Sigmoid colon (tissue), 7 donors: Measurements from ENCODE around the gene CAMK4. TPM values are rescaled to one million over a fixed set of nuclear protein-coding genes. Genes with fewer than 3 reads are reported as not detected.

Experiments used
- DNase-seq: peaks from one replicate; pipeline ENCODE4 v3.0.0-alpha.2; 2019
- H3K27ac ChIP-seq, 4 donors: fragments of 200-600 bp; sonication (generic); one replicate each; pipeline ENCODE4 v1.5.1; 2016 to 2019; ENCODE audit warnings: mild to moderate bottlenecking in 1 of 4
- H3K27me3 ChIP-seq, 3 donors: fragments of 200-600 bp; sonication (generic); one replicate each; pipeline ENCODE4 v1.5.1; 2019; ENCODE audit warnings: mild to moderate bottlenecking in 1 of 3
- H3K36me3 ChIP-seq, 4 donors: fragments of 200-600 bp; sonication (generic); one replicate each; pipeline ENCODE4 v1.5.1; 2016 to 2019
- H3K4me1 ChIP-seq, 4 donors: fragments of 200-600 bp; sonication (generic); one replicate each; pipeline ENCODE4 v1.5.1; 2017 to 2019
- H3K4me3 ChIP-seq, 4 donors: fragments of 200-600 bp; sonication (generic); one replicate each; pipeline ENCODE4 v1.5.1; 2017 to 2019; ENCODE audit warnings: mild to moderate bottlenecking in 2 of 4, moderate library complexity in 1 of 4
- H3K9me3 ChIP-seq, 4 donors: fragments of 200-600 bp in 3 of 4; sonication (generic) in 3 of 4; one replicate each; pipeline versions ENCODE4 v1.5.1 to v1.6.1; 2013 to 2019
- EP300 ChIP-seq, 4 donors: sonication (generic); formaldehyde crosslinking; IDR thresholded peaks; one replicate each; pipeline ENCODE4 v1.6.1; 2017; ENCODE audit warnings: antibody characterized with exemption in 4 of 4
- POLR2A ChIP-seq, 2 donors: fragments of 450-650 bp; IDR thresholded peaks; one replicate each; pipeline ENCODE4 v1.6.1; 2016; ENCODE audit warnings: antibody characterized with exemption in 2 of 2, mild to moderate bottlenecking in 2 of 2, moderate library complexity in 2 of 2
- POLR2AphosphoS5 ChIP-seq, 4 donors: sonication (generic); formaldehyde crosslinking; IDR thresholded peaks; one replicate each; pipeline ENCODE4 v1.6.1; 2017; ENCODE audit warnings: antibody characterized with exemption in 4 of 4
- WGBS, 2 donors: extraction: QIAGEN DNeasy Blood & Tissue Kit; methylation state at CpG; one replicate each; pipeline ENCODE4 v1.1.7; 2013; 5-methylcytosine and 5-hydroxymethylcytosine counted together
- intact Hi-C: fragments of 100-400 bp; cut with DNase I; formaldehyde crosslinking; loops from one replicate; pipeline ENCODE4 v1.15.1; 2023
- polyA plus RNA-seq, 3 donors: library from polyadenylated mRNA; stranded (reverse); fragments of 200-250 nt; gene quantifications; one replicate each; pipeline ENCODE4 v1.2.3, GENCODE V29; 2013
- total RNA-seq, 4 donors: library from RNA; depleted of rRNA; stranded (reverse); fragments of >200 nt; gene quantifications; one replicate each; pipeline ENCODE4 v1.1.0, GENCODE V29; 2016
- TF ChIP-seq, protein P1 (sequence below), 4 experiments: fragments of 450-650 bp in 3 of 4; fragments of 200-600 bp in 1 of 4; IDR thresholded peaks; one replicate each; pipeline ENCODE4 v1.5.1; 2016 to 2019; ENCODE audit warnings: antibody characterized with exemption in 4 of 4, mild to moderate bottlenecking in 3 of 4, moderate library complexity in 2 of 4
- donor health status: healthy with polysubstance abuse.
- donor health status: Bipolar disorder and iron deficiency.
- donor health status: healthy.

CAMK4 gene
- total and polyA plus RNA-seq, 7 donors = 0.23 to 4.0 (median 2.3) TPM

DNA sequence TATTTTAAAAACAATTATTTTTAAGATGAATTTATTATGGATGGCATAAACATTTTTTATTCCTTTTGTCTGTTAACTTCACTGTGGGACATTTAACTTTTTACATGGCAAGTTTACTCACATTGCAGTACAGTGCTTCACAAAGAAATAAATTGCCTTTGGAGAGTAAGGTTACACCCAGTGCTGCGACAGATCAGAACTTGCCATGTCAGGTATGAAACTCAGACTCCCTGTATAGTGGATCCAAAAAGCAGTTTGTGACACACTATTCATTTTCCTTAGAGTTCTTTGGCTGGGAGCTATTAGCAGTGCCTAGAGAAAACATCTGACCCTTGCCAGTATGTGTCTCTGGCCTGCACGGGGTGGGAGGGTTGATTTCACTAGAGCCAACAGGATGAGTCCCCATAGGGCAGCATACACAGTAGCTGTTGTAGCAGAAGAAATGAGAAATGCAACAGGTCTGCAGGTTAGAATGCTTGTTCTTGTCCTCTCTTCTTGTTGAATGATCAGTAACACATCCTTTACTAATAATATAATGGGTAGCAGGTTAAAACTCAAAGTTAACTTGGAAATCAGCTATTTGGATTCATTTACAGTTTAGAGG lies 245.2 kb downstream of the CAMK4 start:
- TF ChIP-seq POLR2A (IDR thresholded peaks at IDR 0.05) (no peak), POLR2AphosphoS5 (IDR thresholded peaks at IDR 0.05) (no peak), EP300 (IDR thresholded peaks at IDR 0.05) (no peak)
- TF ChIP-seq, protein P1, sequence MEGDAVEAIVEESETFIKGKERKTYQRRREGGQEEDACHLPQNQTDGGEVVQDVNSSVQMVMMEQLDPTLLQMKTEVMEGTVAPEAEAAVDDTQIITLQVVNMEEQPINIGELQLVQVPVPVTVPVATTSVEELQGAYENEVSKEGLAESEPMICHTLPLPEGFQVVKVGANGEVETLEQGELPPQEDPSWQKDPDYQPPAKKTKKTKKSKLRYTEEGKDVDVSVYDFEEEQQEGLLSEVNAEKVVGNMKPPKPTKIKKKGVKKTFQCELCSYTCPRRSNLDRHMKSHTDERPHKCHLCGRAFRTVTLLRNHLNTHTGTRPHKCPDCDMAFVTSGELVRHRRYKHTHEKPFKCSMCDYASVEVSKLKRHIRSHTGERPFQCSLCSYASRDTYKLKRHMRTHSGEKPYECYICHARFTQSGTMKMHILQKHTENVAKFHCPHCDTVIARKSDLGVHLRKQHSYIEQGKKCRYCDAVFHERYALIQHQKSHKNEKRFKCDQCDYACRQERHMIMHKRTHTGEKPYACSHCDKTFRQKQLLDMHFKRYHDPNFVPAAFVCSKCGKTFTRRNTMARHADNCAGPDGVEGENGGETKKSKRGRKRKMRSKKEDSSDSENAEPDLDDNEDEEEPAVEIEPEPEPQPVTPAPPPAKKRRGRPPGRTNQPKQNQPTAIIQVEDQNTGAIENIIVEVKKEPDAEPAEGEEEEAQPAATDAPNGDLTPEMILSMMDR (IDR thresholded peaks at IDR 0.05) = no peak
- no peaks in the 10 kb centered on the region for H3K9me3 ChIP-seq
- DNase-seq = no peak
- no peaks in the 10 kb centered on the region for H3K36me3 ChIP-seq
- H3K4me1 ChIP-seq = no peaks in the 10 kb centered on the region
- intact Hi-C loops = no loop called here
- H3K4me3 ChIP-seq = no peak overlapping the region
- WGBS, 2 donors = 77 to 90% methylated on average over 2 of the region's 2 CpGs
- no peaks in the 10 kb centered on the region for H3K27me3 ChIP-seq
- no peak overlapping the region for H3K27ac ChIP-seq

DNA sequence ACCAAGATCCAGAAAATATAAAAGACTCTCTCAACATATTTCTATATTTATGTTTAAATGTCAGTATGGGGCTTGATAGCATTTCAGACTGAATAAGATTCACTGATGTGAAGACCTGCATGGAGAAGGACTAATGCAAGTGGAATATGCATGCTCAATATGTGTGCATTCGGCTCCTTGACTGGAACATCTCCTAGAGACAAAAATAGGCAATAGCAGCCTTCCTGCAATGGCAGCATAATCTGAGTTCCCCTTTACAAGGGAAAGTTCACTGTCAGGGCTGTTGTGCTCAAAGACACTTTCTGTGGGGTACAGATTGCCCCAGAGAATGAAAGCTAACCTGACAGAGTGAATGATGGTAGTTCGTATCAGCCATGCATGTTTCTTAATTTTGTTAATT lies 245.7 kb downstream of the CAMK4 start:
- Histone ChIP-seq H3K4me1 (no peaks in the 10 kb centered on the region), H3K4me3 (no peak overlapping the region), H3K27me3 (no peaks in the 10 kb centered on the region), H3K9me3 (no peaks in the 10 kb centered on the region), H3K36me3 (no peaks in the 10 kb centered on the region), H3K27ac (no peak overlapping the region)
- intact Hi-C loops = no loop called here
- no peak for DNase-seq
- 61 to 86% methylated on average over 2 of the region's 2 CpGs for WGBS, 2 donors
- TF ChIP-seq POLR2AphosphoS5 (IDR thresholded peaks at IDR 0.05) (no peak), EP300 (IDR thresholded peaks at IDR 0.05) (no peak)

DNA sequence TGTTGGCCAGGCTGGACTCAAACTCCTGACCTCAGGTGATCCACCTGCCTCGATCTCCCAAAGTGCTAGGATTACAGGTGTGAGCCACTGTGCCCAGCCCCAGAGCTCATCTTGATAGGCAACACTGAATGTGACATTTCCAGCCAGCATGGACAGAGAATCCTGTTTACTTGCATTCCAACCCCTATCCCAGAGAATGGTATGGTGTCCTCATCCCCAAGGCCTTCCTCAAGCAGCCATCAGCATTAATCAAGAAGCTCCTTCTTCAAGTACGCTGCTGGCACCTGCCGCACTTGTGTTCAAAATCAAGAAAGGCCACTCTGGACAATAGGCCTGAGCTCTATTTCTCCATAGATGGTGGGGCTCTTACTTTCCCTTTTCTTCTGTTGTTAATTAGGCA lies 247.9 kb downstream of the CAMK4 start:
- H3K9me3 ChIP-seq = no peaks in the 10 kb centered on the region
- intact Hi-C loops = no loop called here
- DNase-seq = no peak
- H3K36me3 ChIP-seq = no peaks in the 10 kb centered on the region
- TF ChIP-seq EP300 (IDR thresholded peaks at IDR 0.05) = no peak
- no peak for TF ChIP-seq POLR2AphosphoS5 (IDR thresholded peaks at IDR 0.05)
- TF ChIP-seq POLR2A (IDR thresholded peaks at IDR 0.05) = no peak
- TF ChIP-seq, protein P1 (IDR thresholded peaks at IDR 0.05) = no peak
- H3K27me3 ChIP-seq = no peaks in the 10 kb centered on the region
- H3K27ac ChIP-seq = no peak overlapping the region
- no peak overlapping the region for H3K4me3 ChIP-seq
- H3K4me1 ChIP-seq = no peaks in the 10 kb centered on the region
- WGBS, 2 donors = 89 to 93% methylated on average over 3 of the region's 3 CpGs

DNA sequence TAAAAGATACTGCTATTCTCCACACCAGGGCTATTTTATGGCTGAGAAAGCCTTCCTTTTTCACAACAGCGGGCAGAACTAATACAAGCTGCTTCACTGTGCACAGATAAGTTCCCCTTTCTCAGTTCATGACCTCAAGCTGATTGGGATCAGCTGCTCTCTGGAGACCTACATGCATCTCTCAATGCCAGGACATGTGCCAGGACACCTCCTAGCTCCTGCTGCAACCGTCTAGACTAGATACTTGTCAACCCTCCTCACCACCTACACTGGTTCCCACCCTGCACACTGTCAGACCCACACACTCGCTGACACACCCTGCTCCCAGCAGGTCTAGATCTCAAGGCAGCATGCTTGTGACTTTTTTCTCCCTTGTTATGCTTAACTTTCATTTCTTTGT lies 248.4 kb downstream of the CAMK4 start:
- Histone ChIP-seq H3K27me3 (no peaks in the 10 kb centered on the region), H3K36me3 (no peaks in the 10 kb centered on the region), H3K9me3 (no peaks in the 10 kb centered on the region), H3K4me3 (no peak overlapping the region), H3K27ac (no peak overlapping the region), H3K4me1 (no peaks in the 10 kb centered on the region)
- no peak for DNase-seq
- WGBS, 2 donors = 35 to 51% methylated on average over 3 of the region's 3 CpGs
- TF ChIP-seq POLR2A (IDR thresholded peaks at IDR 0.05) (no peak), EP300 (IDR thresholded peaks at IDR 0.05) (no peak), POLR2AphosphoS5 (IDR thresholded peaks at IDR 0.05) (no peak)
- TF ChIP-seq, protein P1 (IDR thresholded peaks at IDR 0.05) = no peak
- intact Hi-C loops = no loop called here

DNA sequence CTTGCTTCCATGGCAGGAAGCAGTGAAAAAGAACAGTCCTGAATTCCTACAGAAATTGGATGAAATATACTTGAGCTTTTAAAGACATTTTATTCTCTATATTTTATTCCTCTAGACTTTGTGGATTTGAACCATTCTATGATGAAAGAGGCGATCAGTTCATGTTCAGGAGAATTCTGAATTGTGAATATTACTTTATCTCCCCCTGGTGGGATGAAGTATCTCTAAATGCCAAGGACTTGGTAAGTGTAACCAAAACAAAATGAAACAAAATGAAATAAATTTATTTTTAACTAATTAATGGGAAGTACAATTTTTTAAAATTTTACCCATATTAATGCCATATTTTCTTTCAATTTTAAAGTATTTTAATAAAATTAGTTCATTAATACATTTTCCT lies 254.1 kb downstream of the CAMK4 start:
- no peak overlapping the region for H3K4me3 ChIP-seq
- 90% methylated on average over 1 of the region's 1 CpG for whole genome bisulfite sequencing, 2 donors
- no peaks in the 10 kb centered on the region for H3K4me1 ChIP-seq
- H3K27ac ChIP-seq = no peak overlapping the region
- no peaks in the 10 kb centered on the region for H3K36me3 ChIP-seq
- TF ChIP-seq, protein P1 (IDR thresholded peaks at IDR 0.05) = no peak
- TF ChIP-seq POLR2AphosphoS5 (IDR thresholded peaks at IDR 0.05) (no peak), POLR2A (IDR thresholded peaks at IDR 0.05) (no peak), EP300 (IDR thresholded peaks at IDR 0.05) (no peak)
- no peaks in the 10 kb centered on the region for H3K27me3 ChIP-seq
- no peaks in the 10 kb centered on the region for H3K9me3 ChIP-seq
- intact Hi-C loops = no loop called here
- DNase-seq = no peak
